Suprapubic skin (tissue), 4 donors: ENCODE data around the gene GRAPL.
"Not testable (repeated sequence)": the region's sequence is repeated elsewhere in the genome, so short reads cannot be mapped to it uniquely, and the experiment has no call there.

Source experiments
- EP300 ChIP-seq: sonication (generic); formaldehyde crosslinking; IDR thresholded peaks from one replicate; pipeline ENCODE4 v1.6.1; 2017; ENCODE audit warnings: antibody characterized with exemption
- POLR2A ChIP-seq, 2 donors: fragments of 450-650 bp; IDR thresholded peaks; one replicate each; pipeline ENCODE4 v1.6.1; 2017; ENCODE audit warnings: antibody characterized with exemption in 2 of 2, mild to moderate bottlenecking in 2 of 2, moderate library complexity in 2 of 2
- POLR2AphosphoS5 ChIP-seq, 3 donors: sonication (generic); formaldehyde crosslinking; IDR thresholded peaks; one replicate each; pipeline ENCODE4 v1.6.1; 2017; ENCODE audit warnings: antibody characterized with exemption in 3 of 3
- TF ChIP-seq, protein P1 (sequence below), 2 donors: fragments of 200-600 bp in 1 of 2; fragments of 450-650 bp in 1 of 2; sonication (generic) in 1 of 2; IDR thresholded peaks; one replicate each; pipeline ENCODE4 v1.5.1; 2016 to 2019; ENCODE audit warnings: antibody characterized with exemption in 2 of 2, mild to moderate bottlenecking in 1 of 2, moderate library complexity in 1 of 2

DNA sequence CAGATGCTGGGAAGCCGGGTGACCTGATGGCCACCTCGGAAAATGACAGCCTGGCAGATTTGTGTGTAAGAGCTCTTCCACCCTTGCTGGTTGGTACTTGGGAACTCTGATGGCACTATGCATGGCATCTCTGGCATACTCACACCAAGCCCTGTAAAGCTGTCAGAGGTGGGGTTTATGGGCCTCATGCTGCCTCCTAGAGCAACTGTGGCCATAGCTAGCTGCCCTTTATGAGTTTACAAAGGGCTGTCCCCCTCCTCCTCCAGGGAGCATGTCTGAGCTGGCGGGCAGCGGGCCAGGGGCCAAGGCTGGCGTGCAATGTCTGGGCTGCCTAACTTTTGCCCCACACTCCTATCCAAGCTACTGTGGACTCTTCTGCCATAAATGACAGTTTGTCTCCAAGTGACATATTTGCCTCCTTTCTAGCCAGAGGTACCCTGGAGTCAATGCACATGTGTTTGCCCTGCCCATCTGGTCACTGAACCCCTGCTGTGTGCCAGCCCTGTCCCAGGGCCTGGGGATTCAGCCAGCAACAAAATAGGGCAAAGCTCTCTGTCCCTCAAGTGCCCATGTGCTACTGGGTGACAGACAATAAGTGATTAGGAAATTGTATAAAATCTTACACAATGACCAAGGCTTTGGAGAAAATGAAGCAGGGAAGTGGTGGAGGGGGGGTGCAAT, 15.8 kb downstream of the GRAPL start:
- TF ChIP-seq EP300; POLR2AphosphoS5 (IDR thresholded peaks at IDR 0.05); POLR2A (IDR thresholded peaks at IDR 0.05): not testable (repeated sequence)
- TF ChIP-seq, protein P1, sequence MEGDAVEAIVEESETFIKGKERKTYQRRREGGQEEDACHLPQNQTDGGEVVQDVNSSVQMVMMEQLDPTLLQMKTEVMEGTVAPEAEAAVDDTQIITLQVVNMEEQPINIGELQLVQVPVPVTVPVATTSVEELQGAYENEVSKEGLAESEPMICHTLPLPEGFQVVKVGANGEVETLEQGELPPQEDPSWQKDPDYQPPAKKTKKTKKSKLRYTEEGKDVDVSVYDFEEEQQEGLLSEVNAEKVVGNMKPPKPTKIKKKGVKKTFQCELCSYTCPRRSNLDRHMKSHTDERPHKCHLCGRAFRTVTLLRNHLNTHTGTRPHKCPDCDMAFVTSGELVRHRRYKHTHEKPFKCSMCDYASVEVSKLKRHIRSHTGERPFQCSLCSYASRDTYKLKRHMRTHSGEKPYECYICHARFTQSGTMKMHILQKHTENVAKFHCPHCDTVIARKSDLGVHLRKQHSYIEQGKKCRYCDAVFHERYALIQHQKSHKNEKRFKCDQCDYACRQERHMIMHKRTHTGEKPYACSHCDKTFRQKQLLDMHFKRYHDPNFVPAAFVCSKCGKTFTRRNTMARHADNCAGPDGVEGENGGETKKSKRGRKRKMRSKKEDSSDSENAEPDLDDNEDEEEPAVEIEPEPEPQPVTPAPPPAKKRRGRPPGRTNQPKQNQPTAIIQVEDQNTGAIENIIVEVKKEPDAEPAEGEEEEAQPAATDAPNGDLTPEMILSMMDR (IDR thresholded peaks at IDR 0.05): not testable (repeated sequence)
